Fibroblast of skin of left biceps (primary cell): ENCODE measurements around the gene PDE8A.
A peak's percentile ranks its signal among the peaks of the same experiment; 100 is the strongest.
"Not testable (repeated sequence)": the region's sequence is repeated elsewhere in the genome, so short reads cannot be mapped to it uniquely, and the experiment has no call there.

Experiments used
- DNase-seq, 2 experiments: peaks; one replicate each; pipeline ENCODE4 v3.0.0-alpha.2; 2013; ENCODE audit warnings: low read depth in 2 of 2

PDE8A gene

DNA sequence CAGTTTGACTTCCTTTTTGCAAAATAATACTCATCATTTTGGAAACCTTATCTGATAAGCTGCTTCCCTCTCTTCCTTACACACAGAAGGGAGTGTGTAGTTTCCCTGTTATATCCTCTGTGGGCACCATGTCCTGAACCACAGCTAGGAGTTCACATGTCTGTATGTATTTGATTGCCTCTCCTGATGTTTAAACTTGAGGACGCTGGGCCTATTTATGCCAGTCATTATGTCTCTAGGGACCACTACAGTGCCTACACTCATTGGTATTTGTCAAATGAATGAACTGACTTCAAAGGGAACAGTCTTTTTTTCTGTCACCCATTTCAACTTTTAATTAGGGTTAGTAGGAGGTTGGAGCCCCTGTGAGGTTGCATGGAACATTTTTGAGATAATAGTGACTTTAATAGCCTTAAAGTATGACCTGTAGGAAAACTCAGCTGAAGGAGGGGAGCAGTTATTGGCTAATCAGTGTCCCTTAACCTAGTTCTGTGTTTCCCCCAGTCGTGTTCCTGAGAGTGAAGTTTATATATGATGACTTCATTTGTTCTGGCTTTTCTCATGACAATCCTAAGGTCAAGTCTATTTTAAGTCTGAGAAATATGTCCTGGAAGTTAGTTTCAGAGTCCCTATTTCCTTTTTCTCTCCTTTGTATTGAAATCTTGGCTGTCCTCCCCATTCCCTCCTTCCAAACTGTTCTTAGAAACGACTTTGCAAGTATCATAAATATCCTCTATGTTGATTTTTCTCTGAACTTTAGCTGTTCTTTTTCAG lies 28.9 kb downstream of the PDE8A start:
- DNase-seq = no peak

- no peak for DNase-seq
Observed at GRCh38 chr15:85011160-85011571, 29.5 kb downstream of the PDE8A start.

DNA sequence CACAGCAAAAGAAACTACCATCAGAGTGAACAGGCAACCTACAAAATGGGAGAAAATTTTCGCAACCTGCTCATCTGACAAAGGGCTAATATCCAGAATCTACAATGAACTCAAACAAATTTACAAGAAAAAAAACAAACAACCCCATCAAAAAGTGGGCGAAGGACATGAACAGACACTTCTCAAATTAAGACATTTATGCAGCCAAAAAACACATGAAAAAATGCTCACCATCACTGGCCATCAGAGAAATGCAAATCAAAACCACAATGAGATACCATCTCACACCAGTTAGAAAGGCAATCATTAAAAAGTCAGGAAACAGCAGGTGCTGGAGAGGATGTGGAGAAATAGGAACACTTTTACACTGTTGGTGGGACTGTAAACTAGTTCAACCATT lies 30.1 kb downstream of the PDE8A start:
- not testable (repeated sequence) for DNase-seq

- DNase-seq = no peak
Observed at GRCh38 chr15:85013785-85014184, 32.1 kb downstream of the PDE8A start.

DNA sequence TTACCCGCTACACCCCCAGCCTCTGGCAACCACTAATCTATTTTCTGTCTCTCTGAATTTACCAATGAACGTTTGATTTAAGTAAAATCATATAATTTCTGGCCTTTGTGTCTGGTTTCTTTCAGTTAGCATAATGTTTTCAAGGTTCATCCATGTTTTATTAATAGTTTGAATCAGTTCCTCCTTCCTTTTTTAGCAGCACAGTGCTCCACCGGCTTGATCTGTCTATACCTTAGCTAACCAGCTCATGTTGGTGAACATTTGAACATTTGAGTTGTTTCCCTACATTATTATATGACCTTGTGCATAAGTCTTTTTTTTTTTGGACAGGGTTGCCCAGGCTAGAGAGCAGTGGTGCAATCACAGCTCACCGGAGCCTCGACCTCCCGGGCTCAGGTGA lies 33.3 kb downstream of the PDE8A start:
- DNase-seq = no peak

DNA sequence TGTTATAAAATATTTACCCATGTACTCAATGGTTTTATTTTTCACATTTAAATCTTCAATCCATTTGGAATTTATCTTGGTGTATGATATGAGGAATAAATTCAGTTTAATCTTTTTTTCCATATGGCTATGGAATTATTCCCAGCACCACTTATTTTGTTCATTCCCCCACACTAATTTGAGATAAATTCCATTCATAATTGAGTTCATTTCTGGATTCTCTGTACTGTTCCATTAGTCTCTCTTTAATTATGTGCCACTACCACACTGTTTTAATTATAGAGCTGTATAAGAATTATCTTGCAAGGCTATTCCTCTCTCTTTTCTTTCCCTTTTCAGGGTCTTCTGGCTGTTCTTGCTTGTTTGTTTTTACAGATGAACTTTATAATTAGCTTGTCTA lies 34.6 kb downstream of the PDE8A start:
- DNase-seq = peak in 1 of 2 experiments; percentile 12

DNA sequence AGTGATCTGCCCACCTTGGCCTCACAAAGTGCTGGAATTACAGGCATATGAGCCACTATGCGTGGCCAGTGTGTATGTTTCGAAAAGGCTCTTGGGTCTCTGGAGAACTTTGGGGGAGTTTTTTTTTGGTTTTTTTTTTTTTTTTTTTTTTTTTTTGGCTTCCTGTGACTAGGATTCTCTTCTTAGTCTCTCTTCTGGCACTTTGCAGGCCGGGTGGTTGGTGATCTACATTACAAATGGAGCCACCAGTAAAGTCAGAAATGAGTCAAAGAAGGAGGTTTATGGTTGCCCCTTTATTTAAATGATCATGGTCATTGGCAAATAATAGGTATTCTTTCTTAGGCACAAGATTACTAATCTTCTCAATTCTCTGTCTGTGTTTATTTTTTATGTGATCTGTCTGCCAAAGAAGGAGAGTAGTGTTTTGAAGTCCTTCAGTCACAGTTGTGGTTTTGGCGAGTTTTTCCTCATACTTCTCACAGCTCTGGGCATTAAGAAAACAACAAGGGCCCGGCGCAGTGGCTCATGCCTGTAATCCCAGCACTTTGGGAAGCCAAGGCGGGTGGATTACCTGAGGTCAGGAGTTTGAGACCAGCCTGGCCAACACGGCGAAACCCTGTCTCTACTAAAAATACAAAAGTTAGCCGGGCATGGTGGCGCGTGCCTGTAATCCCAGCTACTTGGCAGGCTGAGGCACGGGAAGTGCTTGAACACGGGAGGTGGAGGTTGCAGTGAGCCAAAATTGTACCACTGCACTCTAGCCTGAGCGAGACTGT lies 38.3 kb downstream of the PDE8A start:
- DNase-seq = no peak

DNA sequence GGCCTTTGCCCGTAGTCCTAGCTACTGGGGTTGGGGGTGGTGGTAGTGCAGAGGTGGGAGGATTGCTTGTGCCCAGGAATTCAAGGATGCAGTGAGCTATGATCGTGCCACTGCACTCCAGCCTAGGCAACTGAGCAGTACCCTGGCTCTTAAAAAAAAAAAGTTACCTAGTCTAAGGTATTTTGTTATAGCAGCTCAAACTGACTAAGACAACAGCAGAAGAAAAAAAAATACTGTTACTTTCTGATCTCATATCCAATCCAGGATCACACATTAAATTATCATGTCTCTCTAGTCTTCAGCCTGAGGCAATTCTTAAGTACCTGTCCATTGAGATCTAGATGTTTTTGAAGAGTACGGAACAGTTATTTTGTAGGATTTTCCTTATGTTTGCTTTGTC lies 39.8 kb downstream of the PDE8A start:
- no peak for DNase-seq

GRCh38 chr15:85022860-85023403 lies 41.3 kb downstream of the PDE8A start:
- no peak for DNase-seq

- no peak for DNase-seq
Observed at GRCh38 chr15:85024003-85024402, 42.3 kb downstream of the PDE8A start.

- DNase-seq = peak in 1 of 2 experiments; percentile 23
Observed at GRCh38 chr15:85024509-85025336, 43.1 kb downstream of the PDE8A start.

DNA sequence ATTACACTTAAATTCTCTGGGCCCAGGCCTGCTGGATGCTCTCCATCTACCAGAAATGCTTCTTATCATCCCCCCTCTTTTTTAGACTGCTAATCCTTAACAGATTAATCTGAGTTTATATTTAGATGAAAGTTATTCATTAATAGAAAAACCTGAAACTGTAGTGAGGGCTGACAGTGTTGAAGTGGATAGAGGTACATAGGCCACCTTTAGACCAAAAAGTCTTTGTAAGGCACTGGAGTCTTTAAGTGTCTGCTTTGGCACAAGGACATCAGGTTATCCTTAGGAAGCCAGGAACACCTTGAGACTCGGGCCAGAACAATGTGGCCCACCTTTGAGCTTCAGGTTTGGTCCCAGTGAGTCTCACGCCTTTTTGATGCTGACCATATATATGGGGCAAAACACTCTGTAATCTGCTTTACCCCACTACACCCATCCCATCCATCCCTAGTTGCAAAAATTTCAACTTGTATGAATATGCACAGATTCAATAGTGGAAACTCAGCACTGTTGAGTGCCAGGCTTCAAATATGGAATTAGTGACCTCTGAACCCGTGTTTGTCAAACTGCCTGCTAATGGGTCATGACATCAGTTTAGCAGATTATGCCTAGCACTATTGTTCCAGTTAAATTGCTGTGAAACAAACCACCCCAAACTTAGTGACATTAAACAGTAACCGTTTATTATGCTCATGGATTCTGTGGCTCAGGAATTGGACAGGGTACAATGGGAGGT lies 44.0 kb downstream of the PDE8A start:
- no peak for DNase-seq

- DNase-seq = no peak
Observed at GRCh38 chr15:85026304-85027032, 44.8 kb downstream of the PDE8A start.

- DNase-seq = no peak
Observed at GRCh38 chr15:85027033-85027380, 45.4 kb downstream of the PDE8A start.

DNA sequence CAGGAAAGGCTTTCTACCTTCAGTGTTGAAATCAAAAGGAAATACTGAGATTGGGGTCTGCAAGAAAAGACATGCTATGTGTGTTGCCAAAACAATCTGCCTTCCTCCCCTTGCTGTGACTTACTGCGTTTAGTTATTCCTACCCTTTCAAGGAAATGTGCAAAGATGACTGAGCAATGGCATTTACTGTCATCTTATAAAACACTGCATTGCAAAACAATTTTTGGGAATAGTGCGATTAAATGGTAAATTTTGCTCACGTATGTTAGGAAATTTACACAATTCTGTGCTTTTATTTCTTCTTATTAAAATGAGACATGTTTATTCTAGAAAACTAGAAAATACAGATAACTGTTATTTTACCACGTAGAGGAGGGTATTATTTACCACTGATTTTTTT lies 45.8 kb downstream of the PDE8A start:
- DNase-seq = no peak

DNA sequence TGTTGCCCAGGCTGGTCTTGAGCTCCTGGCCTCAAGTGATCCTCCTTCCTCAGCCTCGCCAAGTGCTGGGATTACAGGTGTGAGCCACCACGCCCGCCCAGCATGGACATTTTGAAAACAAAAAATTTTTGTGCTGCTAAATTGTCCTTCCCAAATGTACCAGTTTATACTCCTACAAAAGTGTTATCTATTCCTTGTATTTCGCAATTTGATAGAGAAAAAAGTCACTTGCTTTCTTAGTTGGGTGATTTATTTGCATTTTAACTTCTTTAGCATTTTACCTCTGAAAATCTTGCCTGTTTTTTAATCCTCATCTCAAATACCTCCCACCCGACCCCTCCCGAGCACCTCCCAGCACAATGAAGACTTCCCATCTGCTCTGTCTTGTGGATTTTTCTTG lies 46.8 kb downstream of the PDE8A start:
- DNase-seq = no peak

- no peak for DNase-seq
Observed at GRCh38 chr15:85029221-85029620, 47.6 kb downstream of the PDE8A start.

GRCh38 chr15:85030301-85030929 lies 48.8 kb downstream of the PDE8A start:
- no peak for DNase-seq

GRCh38 chr15:85031086-85031943 lies 49.7 kb downstream of the PDE8A start:
- DNase-seq = no peak
